Activated naive CD4-positive, alpha-beta T cell treated with anti-CD3 and anti-CD28 coated beads, Interleukin-2, amount 50 U/mL, for 24 hours (primary cell): ENCODE data around the gene VPREB1.
"Not testable (repeated sequence)": the region's sequence is repeated elsewhere in the genome, so short reads cannot be mapped to it uniquely, and the experiment has no call there.

Source experiments
- H3K27ac Mint-ChIP-seq: one replicate; pipeline ENCODE4 v1.8.0; 2021; ENCODE audit warnings: mild to moderate bottlenecking, mixed read lengths
- H3K27me3 Mint-ChIP-seq: one replicate; pipeline ENCODE4 v1.8.0; 2021; ENCODE audit warnings: mixed read lengths
- H3K36me3 Mint-ChIP-seq: one replicate; pipeline ENCODE4 v1.8.0; 2021; ENCODE audit warnings: mixed read lengths
- H3K4me1 Mint-ChIP-seq: one replicate; pipeline ENCODE4 v1.8.0; 2021; ENCODE audit warnings: mixed read lengths
- H3K4me3 Mint-ChIP-seq: one replicate; pipeline ENCODE4 v1.8.0; 2021; ENCODE audit warnings: mild to moderate bottlenecking, mixed read lengths
- H3K9me3 Mint-ChIP-seq: one replicate; pipeline ENCODE4 v1.8.0; 2021; ENCODE audit warnings: mixed read lengths

The VPREB1 gene

GRCh38 chr22:22229683-22230420 lies 14.7 kb upstream of the VPREB1 start:
- H3K36me3 Mint-ChIP-seq = no peaks in the 10 kb centered on the region
- H3K4me1 Mint-ChIP-seq = no peaks in the 10 kb centered on the region
- H3K27me3 Mint-ChIP-seq = no peaks in the 10 kb centered on the region
- no peaks in the 10 kb centered on the region for H3K9me3 Mint-ChIP-seq
- no peak overlapping the region for H3K4me3 Mint-ChIP-seq
- H3K27ac Mint-ChIP-seq = no peak overlapping the region

DNA sequence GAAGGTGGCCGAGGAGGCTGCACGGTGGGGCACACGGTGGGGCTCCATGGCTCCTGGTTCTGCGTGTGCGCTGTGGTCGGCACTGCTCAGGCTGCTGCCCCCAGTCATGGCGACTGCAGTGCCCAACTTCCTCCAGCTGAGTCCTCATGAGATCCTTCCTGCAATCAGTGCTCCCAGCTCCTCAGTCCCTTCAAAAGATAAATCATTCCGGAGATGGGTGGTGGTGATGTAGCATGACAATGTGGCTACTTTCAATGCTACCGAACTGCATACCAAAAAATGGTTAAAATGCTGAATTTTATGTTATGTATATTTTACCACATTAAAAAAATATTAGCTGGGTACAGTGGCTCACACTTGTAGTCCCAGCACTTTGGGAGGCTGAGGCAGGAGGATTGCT lies 14.1 kb upstream of the VPREB1 start:
- no peaks in the 10 kb centered on the region for H3K9me3 Mint-ChIP-seq
- H3K27ac Mint-ChIP-seq = no peak overlapping the region
- no peaks in the 10 kb centered on the region for H3K36me3 Mint-ChIP-seq
- H3K27me3 Mint-ChIP-seq = no peaks in the 10 kb centered on the region
- no peaks in the 10 kb centered on the region for H3K4me1 Mint-ChIP-seq
- H3K4me3 Mint-ChIP-seq = no peak overlapping the region

DNA sequence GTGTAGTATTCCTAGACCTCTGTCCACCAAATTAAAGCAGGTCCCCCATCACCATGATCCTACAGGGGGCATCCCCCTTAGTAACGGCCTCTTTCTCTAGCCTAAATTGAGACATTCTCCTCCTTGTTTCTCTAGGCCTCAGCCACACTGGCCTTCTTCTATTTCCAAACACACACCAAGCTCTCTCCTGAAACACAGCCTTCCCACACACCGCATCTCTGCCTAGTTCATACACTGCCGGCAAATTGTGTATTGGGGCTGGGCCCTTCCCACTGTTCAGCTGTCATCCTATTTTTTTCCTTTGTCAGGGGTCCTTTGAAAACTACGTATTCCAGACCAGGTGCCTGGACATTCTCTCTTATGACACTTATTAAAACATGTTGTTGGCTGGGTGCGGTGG lies 11.5 kb upstream of the VPREB1 start:
- H3K4me3 Mint-ChIP-seq = no peak overlapping the region
- no peaks in the 10 kb centered on the region for H3K9me3 Mint-ChIP-seq
- no peak overlapping the region for H3K27ac Mint-ChIP-seq
- no peaks in the 10 kb centered on the region for H3K4me1 Mint-ChIP-seq
- no peaks in the 10 kb centered on the region for H3K27me3 Mint-ChIP-seq
- no peaks in the 10 kb centered on the region for H3K36me3 Mint-ChIP-seq

- no peak overlapping the region for H3K27ac Mint-ChIP-seq
- no peaks in the 10 kb centered on the region for H3K4me1 Mint-ChIP-seq
- no peaks in the 10 kb centered on the region for H3K36me3 Mint-ChIP-seq
- H3K27me3 Mint-ChIP-seq = no peaks in the 10 kb centered on the region
- no peaks in the 10 kb centered on the region for H3K9me3 Mint-ChIP-seq
- H3K4me3 Mint-ChIP-seq = no peak overlapping the region
These were observed 9.0 kb upstream of the VPREB1 start for GRCh38 chr22:22235558-22235957.

DNA sequence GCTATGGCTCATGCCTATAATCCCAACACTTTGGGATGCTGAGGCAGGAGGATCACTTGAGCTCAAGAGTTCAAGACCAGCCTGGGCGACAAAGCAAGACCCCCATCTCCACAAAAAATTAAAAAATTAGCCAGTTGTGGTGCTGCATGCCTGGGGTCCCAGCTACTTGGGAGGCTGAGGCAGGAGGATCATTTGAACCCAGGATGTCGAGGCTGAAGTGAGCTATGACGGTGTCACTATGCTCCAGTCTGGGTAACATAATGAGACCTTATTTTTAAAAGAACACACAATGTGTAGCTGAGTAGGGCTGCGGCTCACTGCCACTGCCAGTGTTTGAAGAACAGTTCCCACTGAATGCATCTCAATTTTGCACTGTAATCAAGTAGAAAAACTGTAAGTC lies 7.1 kb upstream of the VPREB1 start:
- H3K4me1 Mint-ChIP-seq = no peaks in the 10 kb centered on the region
- no peak overlapping the region for H3K27ac Mint-ChIP-seq
- H3K36me3 Mint-ChIP-seq = no peaks in the 10 kb centered on the region
- H3K9me3 Mint-ChIP-seq = no peaks in the 10 kb centered on the region
- H3K4me3 Mint-ChIP-seq = no peak overlapping the region
- peaks cover 4% of the 10 kb centered on the region for H3K27me3 Mint-ChIP-seq

GRCh38 chr22:22239311-22239939 lies 5.2 kb upstream of the VPREB1 start:
- H3K4me1 Mint-ChIP-seq = no peaks in the 10 kb centered on the region
- no peak overlapping the region for H3K27ac Mint-ChIP-seq
- H3K27me3 Mint-ChIP-seq = peaks cover 9% of the 10 kb centered on the region
- no peaks in the 10 kb centered on the region for H3K36me3 Mint-ChIP-seq
- no peak overlapping the region for H3K4me3 Mint-ChIP-seq
- H3K9me3 Mint-ChIP-seq = no peaks in the 10 kb centered on the region

- Mint-ChIP-seq H3K27ac (no peak overlapping the region), H3K9me3 (no peaks in the 10 kb centered on the region), H3K27me3 (peaks cover 16% of the 10 kb centered on the region), H3K36me3 (no peaks in the 10 kb centered on the region), H3K4me3 (no peak overlapping the region), H3K4me1 (no peaks in the 10 kb centered on the region)
These were observed 3.1 kb upstream of the VPREB1 start for GRCh38 chr22:22241554-22241898.

- H3K27ac Mint-ChIP-seq = no peak overlapping the region
- no peaks in the 10 kb centered on the region for H3K36me3 Mint-ChIP-seq
- no peak overlapping the region for H3K4me3 Mint-ChIP-seq
- peaks cover 16% of the 10 kb centered on the region for H3K27me3 Mint-ChIP-seq
- no peaks in the 10 kb centered on the region for H3K4me1 Mint-ChIP-seq
- H3K9me3 Mint-ChIP-seq = no peaks in the 10 kb centered on the region
These were observed 2.1 kb upstream of the VPREB1 start for GRCh38 chr22:22242488-22242887.

DNA sequence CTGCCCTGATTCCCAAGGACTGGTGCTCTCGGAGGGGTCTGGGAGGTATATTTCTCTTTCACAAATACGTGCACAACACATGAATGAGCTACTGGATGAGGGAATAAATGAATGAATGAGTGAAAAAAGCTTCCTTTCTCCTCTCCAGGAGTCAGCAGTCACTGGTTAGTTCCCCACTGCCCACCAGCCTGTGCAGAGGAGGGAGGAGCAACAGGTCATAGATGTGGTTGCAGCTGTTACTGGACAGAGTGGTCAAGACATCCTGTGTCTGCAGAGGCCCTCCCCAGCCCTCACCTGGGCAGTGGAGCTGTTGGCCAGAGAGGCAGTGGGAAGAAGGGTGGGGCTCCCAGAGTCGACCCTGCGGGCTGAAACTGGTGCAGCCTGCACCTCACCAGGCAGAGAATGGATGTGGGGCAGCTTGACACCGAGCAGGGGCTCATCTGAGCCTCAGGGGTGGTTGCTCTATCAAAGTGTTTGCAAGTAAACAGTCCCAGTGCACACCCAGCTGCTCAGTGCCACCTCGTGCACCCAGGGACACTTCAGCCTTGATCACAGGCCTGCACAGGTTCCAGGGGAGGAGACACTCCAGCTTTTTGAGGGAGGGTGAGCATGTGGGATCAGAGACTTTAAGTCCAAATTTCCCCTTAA lies 1.4 kb upstream of the VPREB1 start:
- H3K4me1 Mint-ChIP-seq = no peaks in the 10 kb centered on the region
- no peaks in the 10 kb centered on the region for H3K9me3 Mint-ChIP-seq
- H3K27ac Mint-ChIP-seq = no peak overlapping the region
- H3K27me3 Mint-ChIP-seq = peaks cover 16% of the 10 kb centered on the region
- H3K36me3 Mint-ChIP-seq = no peaks in the 10 kb centered on the region
- H3K4me3 Mint-ChIP-seq = no peak overlapping the region

- H3K4me1 Mint-ChIP-seq = peaks cover 11% of the 10 kb centered on the region
- H3K4me3 Mint-ChIP-seq = no peak overlapping the region
- no peaks in the 10 kb centered on the region for H3K9me3 Mint-ChIP-seq
- no peak overlapping the region for H3K27ac Mint-ChIP-seq
- H3K27me3 Mint-ChIP-seq = peaks cover 18% of the 10 kb centered on the region
- H3K36me3 Mint-ChIP-seq = no peaks in the 10 kb centered on the region
These were observed 797 bp downstream of the VPREB1 start for GRCh38 chr22:22245256-22245909.

DNA sequence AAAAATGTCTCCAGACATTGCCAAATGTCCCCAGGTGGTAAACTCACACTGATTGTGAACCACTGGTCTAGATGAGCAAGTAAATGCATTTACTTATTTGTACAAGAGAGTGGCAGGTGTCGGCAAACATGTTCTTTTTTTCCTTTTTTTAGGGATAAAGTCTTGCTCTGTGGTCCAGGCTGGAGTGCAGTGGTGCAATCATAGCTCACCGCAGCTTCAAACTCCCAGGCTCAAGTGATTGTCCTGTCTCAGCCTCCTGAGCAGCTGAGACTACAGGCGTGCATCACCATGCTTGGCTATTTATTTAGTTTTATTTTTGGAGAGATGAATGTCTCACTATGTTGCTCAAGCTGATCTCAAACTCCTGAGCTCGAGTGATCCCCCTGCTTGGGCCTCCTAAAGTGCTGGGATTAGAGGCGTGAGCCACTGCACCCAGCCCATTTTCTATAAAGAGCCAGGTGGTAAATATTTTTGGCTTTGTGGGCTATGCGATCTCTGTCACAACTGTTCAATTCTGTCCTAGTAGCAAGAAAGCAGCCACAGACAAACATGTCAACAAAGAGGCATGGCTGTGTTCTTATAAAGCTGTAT lies 1.4 kb downstream of the VPREB1 start:
- Mint-ChIP-seq H3K27me3 (peaks cover 18% of the 10 kb centered on the region), H3K9me3 (no peaks in the 10 kb centered on the region), H3K4me3 (no peak overlapping the region), H3K27ac (no peak overlapping the region), H3K36me3 (no peaks in the 10 kb centered on the region), H3K4me1 (peaks cover 11% of the 10 kb centered on the region)

- no peaks in the 10 kb centered on the region for H3K36me3 Mint-ChIP-seq
- H3K4me3 Mint-ChIP-seq = no peak overlapping the region
- no peaks in the 10 kb centered on the region for H3K9me3 Mint-ChIP-seq
- peaks cover 11% of the 10 kb centered on the region for H3K4me1 Mint-ChIP-seq
- peaks cover 15% of the 10 kb centered on the region for H3K27me3 Mint-ChIP-seq
- no peak overlapping the region for H3K27ac Mint-ChIP-seq
These were observed 2.1 kb downstream of the VPREB1 start for GRCh38 chr22:22246706-22247105.

- Mint-ChIP-seq H3K9me3 (no peaks in the 10 kb centered on the region), H3K4me1 (peaks cover 11% of the 10 kb centered on the region), H3K27me3 (peaks cover 9% of the 10 kb centered on the region), H3K27ac (no peak overlapping the region), H3K4me3 (no peak overlapping the region), H3K36me3 (no peaks in the 10 kb centered on the region)
These were observed 4.3 kb downstream of the VPREB1 start for GRCh38 chr22:22248878-22249277.

DNA sequence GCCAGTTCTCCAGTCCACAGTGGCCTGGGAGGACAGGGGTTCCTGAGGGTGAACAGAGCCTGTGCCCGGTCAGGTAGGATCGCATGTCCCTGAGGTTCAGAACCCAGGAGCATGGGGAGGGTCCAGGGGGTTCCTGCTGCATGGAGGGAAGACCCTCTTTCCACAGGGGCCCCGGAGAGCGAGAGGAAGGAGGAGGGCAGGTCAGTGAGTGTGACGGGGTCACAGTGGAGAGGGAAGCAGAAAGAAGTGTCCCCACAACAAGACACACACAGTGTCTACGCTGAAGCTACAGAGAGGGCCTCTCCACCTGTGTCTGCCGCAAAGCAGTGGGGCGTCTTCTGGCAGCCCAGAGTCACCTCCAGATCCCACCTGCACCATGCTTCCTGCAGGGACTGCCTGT lies 6.1 kb downstream of the VPREB1 start:
- not testable (repeated sequence) for H3K36me3 Mint-ChIP-seq, H3K27me3 Mint-ChIP-seq, H3K27ac Mint-ChIP-seq, H3K9me3 Mint-ChIP-seq, H3K4me3 Mint-ChIP-seq
- H3K4me1 Mint-ChIP-seq = peaks cover 11% of the 10 kb centered on the region

GRCh38 chr22:22256133-22256532 lies 11.5 kb downstream of the VPREB1 start:
- H3K36me3 Mint-ChIP-seq, H3K27ac Mint-ChIP-seq, H3K4me3 Mint-ChIP-seq, H3K9me3 Mint-ChIP-seq, H3K27me3 Mint-ChIP-seq, H3K4me1 Mint-ChIP-seq: not testable (repeated sequence)
